ENCODE data around the gene CDK19. TPM values are rescaled to one million over a fixed set of nuclear protein-coding genes. Genes with fewer than 3 reads are reported as not detected.

CDK19 gene
- total and polyA plus RNA-seq, 3 donors from 2014 or later = 30.7 to 50.0 (median 31.5) TPM

DNA sequence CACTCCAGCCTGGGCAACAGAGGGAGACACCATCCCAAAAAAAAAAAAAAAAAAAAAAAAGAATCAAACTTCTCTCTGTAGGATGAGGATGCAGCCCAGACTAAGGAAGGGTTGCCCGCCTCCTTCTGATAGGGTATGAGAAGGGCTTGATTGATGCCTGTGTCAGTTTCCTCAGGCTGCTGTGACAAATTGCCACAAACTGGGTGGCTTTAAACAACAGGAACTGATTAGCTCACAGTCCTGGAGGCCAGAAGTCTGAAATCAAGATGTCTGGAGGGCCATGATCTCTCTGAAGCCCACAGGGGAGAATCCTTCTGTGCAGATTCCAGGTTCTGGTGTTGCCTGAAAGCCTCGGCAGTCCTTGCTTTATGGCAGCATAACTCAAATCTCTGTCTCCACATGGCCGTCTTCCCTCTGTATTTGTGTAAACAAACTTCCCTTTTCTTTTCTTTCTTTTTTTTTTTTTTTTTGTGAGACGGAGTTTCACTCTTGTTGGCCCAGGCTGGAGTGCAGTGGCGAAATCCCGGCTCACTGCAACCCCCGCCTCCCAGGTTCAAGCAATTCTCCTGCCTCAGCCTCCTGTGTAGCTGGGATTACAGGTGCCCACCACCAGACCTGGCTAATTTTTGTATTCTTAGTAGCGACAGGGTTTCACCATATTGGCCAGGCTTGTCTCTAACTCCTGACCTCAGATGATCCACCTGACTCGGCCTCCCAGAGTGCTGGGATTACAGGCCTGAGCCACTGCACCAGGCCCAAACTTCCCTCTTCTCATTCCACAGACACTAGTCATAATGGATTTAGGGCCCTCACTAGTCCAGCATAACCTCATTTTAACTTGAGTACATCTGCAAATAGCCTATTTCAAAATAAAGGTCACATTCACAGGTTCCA lies 11.2 kb upstream of the CDK19 start:
- H3K4me1 ChIP-seq = peaks cover 15% of the 10 kb centered on the region
- TF ChIP-seq POLR2A (IDR thresholded peaks at IDR 0.05) = no peak
- TF ChIP-seq, protein P1, sequence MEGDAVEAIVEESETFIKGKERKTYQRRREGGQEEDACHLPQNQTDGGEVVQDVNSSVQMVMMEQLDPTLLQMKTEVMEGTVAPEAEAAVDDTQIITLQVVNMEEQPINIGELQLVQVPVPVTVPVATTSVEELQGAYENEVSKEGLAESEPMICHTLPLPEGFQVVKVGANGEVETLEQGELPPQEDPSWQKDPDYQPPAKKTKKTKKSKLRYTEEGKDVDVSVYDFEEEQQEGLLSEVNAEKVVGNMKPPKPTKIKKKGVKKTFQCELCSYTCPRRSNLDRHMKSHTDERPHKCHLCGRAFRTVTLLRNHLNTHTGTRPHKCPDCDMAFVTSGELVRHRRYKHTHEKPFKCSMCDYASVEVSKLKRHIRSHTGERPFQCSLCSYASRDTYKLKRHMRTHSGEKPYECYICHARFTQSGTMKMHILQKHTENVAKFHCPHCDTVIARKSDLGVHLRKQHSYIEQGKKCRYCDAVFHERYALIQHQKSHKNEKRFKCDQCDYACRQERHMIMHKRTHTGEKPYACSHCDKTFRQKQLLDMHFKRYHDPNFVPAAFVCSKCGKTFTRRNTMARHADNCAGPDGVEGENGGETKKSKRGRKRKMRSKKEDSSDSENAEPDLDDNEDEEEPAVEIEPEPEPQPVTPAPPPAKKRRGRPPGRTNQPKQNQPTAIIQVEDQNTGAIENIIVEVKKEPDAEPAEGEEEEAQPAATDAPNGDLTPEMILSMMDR (IDR thresholded peaks at IDR 0.05) = no peak
- H3K4me3 ChIP-seq = no peak overlapping the region
- no peak overlapping the region for H3K27ac ChIP-seq
- no peaks in the 10 kb centered on the region for H3K27me3 ChIP-seq
- H3K9me3 ChIP-seq = no peaks in the 10 kb centered on the region
- DNase-seq = no peak
- H3K36me3 ChIP-seq (ENCODE audit: low read depth, missing control alignments) = no peaks in the 10 kb centered on the region
- 81 to 86% methylated on average over 9 of the region's 9 CpGs for WGBS, 2 donors
- intact Hi-C loops (cut with DNase I; ENCODE audit: low total_unique reads) = no loop called here

DNA sequence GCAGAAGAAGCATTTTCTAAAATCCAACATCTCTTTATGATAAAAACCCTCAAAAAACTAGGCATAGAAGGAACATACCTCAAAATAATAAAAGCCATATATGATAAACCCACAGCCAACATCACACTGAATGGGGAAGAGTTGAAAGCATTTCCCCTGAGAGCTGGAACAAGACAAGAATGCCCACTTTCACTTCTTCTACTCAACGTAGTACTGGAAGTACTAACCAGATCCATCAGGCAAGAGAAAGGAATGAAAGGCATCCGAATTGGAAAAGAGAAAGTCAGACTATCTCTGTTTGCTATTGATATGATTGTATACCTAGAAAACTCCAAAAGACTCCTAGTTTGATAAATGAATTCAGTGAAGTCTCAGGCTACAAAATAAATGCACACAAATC lies 7.9 kb upstream of the CDK19 start:
- Histone ChIP-seq H3K27me3 (no peaks in the 10 kb centered on the region), H3K4me3 (no peak overlapping the region), H3K36me3 (ENCODE audit: low read depth, missing control alignments) (no peaks in the 10 kb centered on the region), H3K9me3 (no peaks in the 10 kb centered on the region), H3K4me1 (peaks cover 15% of the 10 kb centered on the region), H3K27ac (no peak overlapping the region)
- intact Hi-C loops (cut with DNase I; ENCODE audit: low total_unique reads) = no loop called here
- WGBS, 2 donors = 24 to 33% methylated on average over 2 of the region's 2 CpGs
- DNase-seq = no peak
- TF ChIP-seq, protein P1 (IDR thresholded peaks at IDR 0.05) = no peak
- no peak for TF ChIP-seq POLR2A (IDR thresholded peaks at IDR 0.05)

DNA sequence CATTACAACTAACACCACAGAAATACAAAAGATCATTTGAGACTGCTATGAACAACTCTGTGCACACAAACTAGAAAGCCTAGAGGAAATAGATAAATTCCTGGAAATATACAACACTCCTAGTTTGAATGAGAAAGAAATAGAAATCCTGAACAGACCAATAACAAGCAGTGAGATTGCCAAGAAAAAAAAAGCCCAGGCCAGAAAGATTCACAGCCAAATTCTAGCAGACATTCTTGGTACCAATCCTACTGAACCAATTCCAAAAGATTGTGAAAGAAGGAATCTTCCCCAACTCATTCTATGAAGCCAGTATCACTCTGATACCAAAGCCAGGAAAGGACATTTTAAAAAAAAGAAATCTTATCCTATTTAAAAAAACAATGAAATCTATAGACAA lies 7.0 kb upstream of the CDK19 start:
- Histone ChIP-seq H3K4me3 (no peak overlapping the region), H3K27ac (no peak overlapping the region), H3K27me3 (no peaks in the 10 kb centered on the region), H3K4me1 (peaks cover 15% of the 10 kb centered on the region), H3K36me3 (ENCODE audit: low read depth, missing control alignments) (no peaks in the 10 kb centered on the region), H3K9me3 (no peaks in the 10 kb centered on the region)
- DNase-seq = no peak
- intact Hi-C loops (cut with DNase I; ENCODE audit: low total_unique reads) = no loop called here
- no peak for TF ChIP-seq POLR2A (IDR thresholded peaks at IDR 0.05)
- TF ChIP-seq, protein P1 (IDR thresholded peaks at IDR 0.05) = no peak

DNA sequence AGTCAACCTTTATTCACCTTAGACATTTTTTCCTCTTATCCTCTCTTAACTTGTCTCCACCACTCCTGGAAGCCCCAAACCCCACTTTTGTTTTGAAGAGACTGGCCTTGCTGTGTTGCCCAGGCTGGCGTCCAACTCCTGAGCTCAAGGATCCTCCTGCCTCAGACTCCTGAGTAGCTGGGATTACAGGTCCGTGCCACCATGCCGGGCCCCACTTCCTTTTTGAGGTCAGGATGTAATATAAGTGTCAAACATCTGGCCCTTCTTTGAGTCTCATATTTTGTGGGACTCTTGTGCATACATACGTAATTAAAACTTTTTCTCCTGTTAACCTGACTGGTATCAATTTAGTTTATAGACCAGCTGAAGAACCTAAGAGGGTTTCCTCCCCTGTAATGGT lies 1.4 kb upstream of the CDK19 start:
- intact Hi-C loops (cut with DNase I; ENCODE audit: low total_unique reads) = loop anchor here (10.0 kb wide), 1 partner anchor 58 kb away; the partner anchor contains the start of gene AMD1
- Histone ChIP-seq H3K4me1 (peaks cover 1% of the 10 kb centered on the region), H3K27me3 (no peaks in the 10 kb centered on the region), H3K36me3 (ENCODE audit: low read depth, missing control alignments) (no peaks in the 10 kb centered on the region), H3K9me3 (no peaks in the 10 kb centered on the region), H3K4me3 (peak overlapping the region in 1 of 2 donors; percentile 91), H3K27ac (peak overlapping the region; percentile 96 to 99)
- no peak for DNase-seq
- 56 to 63% methylated on average over 4 of the region's 4 CpGs for WGBS, 2 donors
- TF ChIP-seq, protein P1 (IDR thresholded peaks at IDR 0.05) = no peak
- no peak for TF ChIP-seq POLR2A (IDR thresholded peaks at IDR 0.05)

Measured in testis (tissue), 3 donors.